IMR-90 (cell line): ENCODE measurements around the gene ABCB6. TPM values are rescaled to one million over a fixed set of nuclear protein-coding genes. Genes with fewer than 3 reads are reported as not detected.
A peak's percentile ranks its signal among the peaks of the same experiment; 100 is the strongest.

Source experiments
- ATAC-seq: fragments of 200-7000 bp; cut with Tn5 transposase; 2 replicates; pipeline ENCODE4 v1.9.1; 2020; ENCODE audit warnings: low read depth, mild to moderate bottlenecking, moderate library complexity
- BruUV-seq: library from RNA; stranded (reverse); fragments of 400-500 nt; replicated peaks from 2 replicates; lab custom pipeline; 2021; lab: Mats Ljungman, UMichigan
- CTCF ChIA-PET: fragments of 300-600 bp; formaldehyde crosslinking; extraction: SDS; loops from one replicate; lab custom pipeline; 2021; ENCODE audit warnings: antibody characterized with exemption; lab: Yijun Ruan, JAX
- POLR2A ChIA-PET: fragments of 300-600 bp; sonication (Branson Sonifier 250); formaldehyde crosslinking; loops from one replicate; lab custom pipeline; 2022; ENCODE audit warnings: antibody characterized with exemption; ENCODE audit not compliant: unreplicated experiment; lab: Charles Lee
- DNase-seq: peaks from one replicate; pipeline ENCODE4 v3.0.0; 2013
- H2AFZ ChIP-seq: replicated peaks from 2 replicates; pipeline ENCODE3; 2013; ENCODE audit warnings: low read length, mild to moderate bottlenecking; ENCODE audit not compliant: poor library complexity
- H2AK5ac ChIP-seq: 2 replicates; pipeline ENCODE4 v1.6.1; 2013; ENCODE audit warnings: low read depth, low read length, inconsistent platforms
- H2AK9ac ChIP-seq: replicated peaks from 2 replicates; pipeline ENCODE3; 2013; ENCODE audit warnings: mild to moderate bottlenecking, low read depth, low read length, moderate library complexity; ENCODE audit not compliant: poor library complexity
- H2BK120ac ChIP-seq: 2 replicates; pipeline ENCODE4 v1.6.1; 2013; ENCODE audit warnings: low read depth, low read length, inconsistent platforms
- H2BK15ac ChIP-seq: 3 replicates; pipeline ENCODE4 v1.6.1; 2013; ENCODE audit warnings: low read depth, low read length, inconsistent platforms
- H2BK20ac ChIP-seq: 2 replicates; pipeline ENCODE4 v1.6.1; 2013; ENCODE audit warnings: low read depth, mild to moderate bottlenecking, inconsistent platforms, low read length, moderate library complexity
- H2BK5ac ChIP-seq: 2 replicates; pipeline ENCODE4 v1.6.1; 2013; ENCODE audit warnings: mild to moderate bottlenecking, low read depth, low read length, inconsistent platforms; ENCODE audit not compliant: poor library complexity, severe bottlenecking
- H3K14ac ChIP-seq: replicated peaks from 2 replicates; pipeline ENCODE4 v1.6.1; 2013; ENCODE audit warnings: low read depth, low read length, inconsistent platforms
- H3K18ac ChIP-seq: 2 replicates; pipeline ENCODE4 v1.6.1; 2013; ENCODE audit warnings: low read depth, low read length, control low read depth
- H3K23ac ChIP-seq: 2 replicates; pipeline ENCODE4 v1.6.1; 2013; ENCODE audit warnings: low read depth, low read length, inconsistent platforms
- H3K27ac ChIP-seq: 2 replicates; pipeline ENCODE4 v1.5.1; 2013; ENCODE audit warnings: mild to moderate bottlenecking, control low read depth, low read length; ENCODE audit not compliant: insufficient read depth
- H3K27me3 ChIP-seq: 2 replicates; pipeline ENCODE4 v1.6.1; 2013; ENCODE audit warnings: low read length; ENCODE audit not compliant: control insufficient read depth, insufficient read depth
- H3K36me3 ChIP-seq: 2 replicates; pipeline ENCODE4 v1.6.1; 2013; ENCODE audit warnings: low read length, mixed read lengths; ENCODE audit not compliant: control insufficient read depth, insufficient read depth
- H3K4ac ChIP-seq: 2 replicates; pipeline ENCODE4 v1.6.1; 2013; ENCODE audit warnings: low read depth, low read length, inconsistent platforms
- H3K4me1 ChIP-seq: 2 replicates; pipeline ENCODE4 v1.6.1; 2013; ENCODE audit warnings: low read length, mixed read lengths; ENCODE audit not compliant: control insufficient read depth, insufficient read depth
- H3K4me2 ChIP-seq: 2 replicates; pipeline ENCODE4 v1.6.1; 2013; ENCODE audit warnings: low read depth, mild to moderate bottlenecking, control low read depth, low read length, moderate library complexity
- H3K4me3 ChIP-seq: 2 replicates; pipeline ENCODE4 v1.5.1; 2013; ENCODE audit warnings: low read depth, mild to moderate bottlenecking, control low read depth, low read length, moderate library complexity; ENCODE audit not compliant: insufficient read depth
- H3K56ac ChIP-seq: 2 replicates; pipeline ENCODE4 v1.6.1; 2013; ENCODE audit warnings: low read length, inconsistent platforms; ENCODE audit not compliant: insufficient read depth; ENCODE audit errors: extremely low read depth
- H3K79me1 ChIP-seq, 2 experiments: 2 replicates each; pipeline ENCODE4 v1.6.1; 2013; ENCODE audit warnings: low read length in 2 of 2, inconsistent platforms in 1 of 2, low read depth in 1 of 2
- H3K9ac ChIP-seq: 2 replicates; pipeline ENCODE4 v1.6.1; 2013; ENCODE audit warnings: low read depth, low read length, control low read depth
- H3K9me1 ChIP-seq: 2 replicates; pipeline ENCODE4 v1.6.1; 2013; ENCODE audit warnings: low read length, inconsistent platforms; ENCODE audit not compliant: insufficient read depth
- H3K9me3 ChIP-seq: 2 replicates; pipeline ENCODE4 v1.6.1; 2013; ENCODE audit warnings: low read length; ENCODE audit not compliant: control insufficient read depth, insufficient read depth
- H4K20me1 ChIP-seq: 2 replicates; pipeline ENCODE4 v1.6.1; 2013; ENCODE audit warnings: low read length, inconsistent platforms; ENCODE audit not compliant: insufficient read depth
- H4K5ac ChIP-seq: 2 replicates; pipeline ENCODE4 v1.6.1; 2013; ENCODE audit warnings: mild to moderate bottlenecking, low read depth, low read length, control low read depth
- H4K8ac ChIP-seq, 2 experiments: 2 replicates each; pipeline ENCODE4 v1.6.1; 2013; ENCODE audit warnings: low read depth in 2 of 2, low read length in 2 of 2, control low read depth in 1 of 2, inconsistent platforms in 1 of 2
- H4K91ac ChIP-seq: 2 replicates; pipeline ENCODE4 v1.6.1; 2013; ENCODE audit warnings: low read depth, low read length, inconsistent platforms; ENCODE audit not compliant: insufficient read depth
- BHLHE40 ChIP-seq: fragments of 150-350 bp; IDR thresholded peaks from 2 replicates; pipeline ENCODE4 v1.6.1; 2016; ENCODE audit warnings: mild to moderate bottlenecking, low read depth, low read length
- CHD1 ChIP-seq: IDR thresholded peaks from 2 replicates; pipeline ENCODE4 v1.6.1; 2012; ENCODE audit warnings: low read depth, low read length, improper control_type of control experiment
- MAZ ChIP-seq: IDR thresholded peaks from 2 replicates; pipeline ENCODE4 v1.6.1; 2012; ENCODE audit warnings: low read depth, mild to moderate bottlenecking, low read length, improper control_type of control experiment, moderate library complexity, borderline replicate concordance
- MXI1 ChIP-seq: IDR thresholded peaks from 2 replicates; pipeline ENCODE4 v1.6.1; 2012; ENCODE audit warnings: low read depth, mild to moderate bottlenecking, low read length, moderate library complexity, borderline replicate concordance
- RFX5 ChIP-seq: IDR thresholded peaks from 2 replicates; pipeline ENCODE4 v1.8.0; 2012; ENCODE audit warnings: low read depth, mild to moderate bottlenecking, low read length, moderate library complexity
- SMC3 ChIP-seq: fragments of 150-350 bp; IDR thresholded peaks from 2 replicates; pipeline ENCODE4 v1.6.1; 2016; ENCODE audit warnings: low read depth, mild to moderate bottlenecking, antibody characterized with exemption, low read length, moderate library complexity
- WGBS, 2 experiments: methylation state at CpG; one replicate each; pipeline versions ENCODE4 v1.1.5 to v1.1.7; 2013; ENCODE audit warnings: missing lambda C conversion rate in 2 of 2; ENCODE audit not compliant: insufficient read length in 1 of 2; ENCODE audit errors: extremely low coverage in 2 of 2; 5-methylcytosine and 5-hydroxymethylcytosine counted together
- dilution Hi-C: fragments of 300-500 bp; cut with HindIII; formaldehyde crosslinking; loops from one replicate; pipeline ENCODE4 v1.14.3; 2018; ENCODE audit warnings: low sequenced_read_pairs; ENCODE audit not compliant: unreplicated experiment
- in situ Hi-C: fragments of 300-500 bp; cut with MboI; formaldehyde crosslinking; loops from 3 replicates; pipeline ENCODE4 v1.14.3; 2019; ENCODE audit warnings: low sequenced_read_pairs, inconsistent platforms, mixed read lengths
- intact Hi-C: fragments of 100-400 bp; cut with micrococcal nuclease; formaldehyde crosslinking; loops from 2 replicates; pipeline ENCODE4 v1.10.0; 2022
- polyA plus RNA-seq, 3 experiments: library from polyadenylated mRNA; depleted of rRNA; stranded (reverse); fragments of >200 nt; gene quantifications; 2 replicates each; pipeline ENCODE4 v1.2.3, GENCODE V29; 2012; ENCODE audit warnings: low replicate concordance in 1 of 3
- total RNA-seq: library from RNA; depleted of rRNA; stranded (reverse); fragments of >200 nt; gene quantifications from 2 replicates; pipeline ENCODE4 v1.2.3, GENCODE V29; 2012

ABCB6 gene
- total and polyA plus RNA-seq, 2 of the 4 experiments (the other 2 are of a cell fraction): 12.5 to 24.7 TPM

GRCh38 chr2:219176818-219177551 is 41.8 kb downstream of the ABCB6 start, which contains the start of gene CNPPD1:
Gene CNPPD1 (minus strand): TSS chr2:219176925. CDS start chr2:219176828, 97 bp downstream.
- no TSS peak for BruUV-seq
- peak within 1 kb of the TSS; percentile 96 for H3K27ac ChIP-seq
- H3K79me1 ChIP-seq: peaks cover 24 to 48% of the 10 kb centered on the region in 2 experiments
- peak within 1 kb of the TSS; percentile 97 for H4K91ac ChIP-seq
- H3K23ac ChIP-seq: peak within 1 kb of the TSS; percentile 97
- peak; percentile 65 for DNase-seq
- 0 out of 2 replicates have a peak, but pooled peaks cover 6% of the 10 kb centered on the region for H3K4me1 ChIP-seq
- peak within 1 kb of the TSS; percentile 64 for H3K4me3 ChIP-seq
- H3K27me3 ChIP-seq: no peaks in the 10 kb centered on the region
- peak within 1 kb of the TSS; percentile 81 for H3K56ac ChIP-seq
- H3K9ac ChIP-seq: peak within 1 kb of the TSS; percentile 87
- peak within 1 kb of the TSS; percentile 100 for H3K14ac ChIP-seq
- 0 out of 2 replicates have a peak, but pooled peaks cover 2% of the 10 kb centered on the region for H3K9me1 ChIP-seq
- peak within 1 kb of the TSS; percentile 86; the same call in 1 of the 2 replicates for H2BK120ac ChIP-seq
- peak within 1 kb of the TSS; percentile 72 to 99 for H4K8ac ChIP-seq
- peak within 1 kb of the TSS; percentile 60 for H3K18ac ChIP-seq
- CTCF ChIA-PET: interaction anchor here (0.5 to 1.4 kb wide), 6 partner anchors 11 to 326 kb away, joined by 3 to 5 read pairs (median 4); no protein-coding TSS in a partner anchor
- intact Hi-C loops: loop anchor here (2.0 to 5.0 kb wide), 3 partner anchors 30 to 210 kb away; partner anchors contain the start of genes DNAJB2, DNPEP and ZFAND2B
- in situ Hi-C loops: no loop called here
- H2BK15ac ChIP-seq: 0 out of 3 replicates have a peak within 1 kb of the TSS, but pooled peaks have one; percentile 4
- peak; percentile 74 for ATAC-seq
- H4K20me1 ChIP-seq: peaks cover 14% of the 10 kb centered on the region; the same call in 1 of the 2 replicates
- H3K9me3 ChIP-seq: no peaks in the 10 kb centered on the region
- 0% methylated on average over 27 of the region's 69 CpGs; no CpG with 5 or more reads in 1 of the 2 experiments for WGBS, 2 experiments
- peak within 1 kb of the TSS; percentile 87 for H2BK5ac ChIP-seq
- peak within 1 kb of the TSS; percentile 94 for H4K5ac ChIP-seq
- dilution Hi-C loops: no loop called here
- H2AK9ac ChIP-seq: peak within 1 kb of the TSS; percentile 100
- peak within 1 kb of the TSS; percentile 89 for H2AK5ac ChIP-seq
- H2AFZ ChIP-seq: peak within 1 kb of the TSS; percentile 100
- peak within 1 kb of the TSS; percentile 99 for H3K4ac ChIP-seq
- TF ChIP-seq MXI1: peak; percentile 53; the same call in 1 of the 2 replicates
- TF ChIP-seq RFX5: no peak
- peak; percentile 74 for TF ChIP-seq BHLHE40
- peak; percentile 89 for TF ChIP-seq MAZ
- no peak for TF ChIP-seq SMC3
- no peak for TF ChIP-seq CHD1
- no peak within 1 kb of the TSS; the same call in 1 of the 2 replicates for H2BK20ac ChIP-seq
- H3K4me2 ChIP-seq: peak within 1 kb of the TSS; percentile 98
- POLR2A ChIA-PET: interaction anchor here (0.5 to 0.7 kb wide), 2 partner anchors 30 to 106 kb away, joined by 3 to 5 read pairs; no protein-coding TSS in a partner anchor
- peaks cover 43% of the 10 kb centered on the region for H3K36me3 ChIP-seq
